Neuronal stem cell (in vitro differentiated cells): ENCODE measurements around the gene LMF1.
A peak's percentile ranks its signal among the peaks of the same experiment; 100 is the strongest.

Source experiments
- DNase-seq: peaks from one replicate; pipeline ENCODE4 v3.0.0-alpha.2; 2013; ENCODE audit warnings: low spot score
- H2AFZ ChIP-seq: one replicate; pipeline ENCODE4 v1.6.1; 2013; ENCODE audit warnings: mild to moderate bottlenecking, low read length, inconsistent platforms
- H2AK5ac ChIP-seq: 2 replicates; pipeline ENCODE4 v1.6.1; 2013; ENCODE audit warnings: low read depth, mild to moderate bottlenecking, inconsistent platforms, low read length, moderate library complexity, mixed read lengths
- H2BK120ac ChIP-seq: 2 replicates; pipeline ENCODE4 v1.6.1; 2013; ENCODE audit warnings: low read depth, mild to moderate bottlenecking, inconsistent platforms, low read length, moderate library complexity, mixed read lengths
- H2BK12ac ChIP-seq: one replicate; pipeline ENCODE4 v1.6.1; 2013; ENCODE audit warnings: low read length, inconsistent platforms
- H2BK15ac ChIP-seq: 2 replicates; pipeline ENCODE4 v1.6.1; 2013; ENCODE audit warnings: mild to moderate bottlenecking, low read length, inconsistent platforms, mixed read lengths
- H2BK5ac ChIP-seq: one replicate; pipeline ENCODE4 v1.6.1; 2013; ENCODE audit warnings: inconsistent platforms, mild to moderate bottlenecking, low read length, moderate library complexity
- H3K14ac ChIP-seq: one replicate; pipeline ENCODE4 v1.6.1; 2013; ENCODE audit warnings: low read length, inconsistent platforms
- H3K18ac ChIP-seq: 2 replicates; pipeline ENCODE4 v1.6.1; 2013; ENCODE audit warnings: low read length, inconsistent platforms
- H3K23ac ChIP-seq: 2 replicates; pipeline ENCODE4 v1.6.1; 2013; ENCODE audit warnings: low read depth, mild to moderate bottlenecking, mixed read lengths, low read length, inconsistent platforms; ENCODE audit not compliant: poor library complexity
- H3K27ac ChIP-seq: replicated peaks from 3 replicates; pipeline ENCODE4 v1.5.1; 2013; ENCODE audit warnings: low read length, inconsistent platforms
- H3K27me3 ChIP-seq, 3 experiments: 2 replicates each; pipeline ENCODE4 v1.6.1; 2013; ENCODE audit warnings: low read length in 3 of 3, mild to moderate bottlenecking in 2 of 3, inconsistent platforms in 1 of 3, low read depth in 1 of 3, mixed read lengths in 1 of 3, moderate library complexity in 1 of 3; ENCODE audit not compliant: control insufficient read depth in 3 of 3, insufficient read depth in 3 of 3
- H3K36me3 ChIP-seq, 2 donors: replicated peaks in 1 of 2; 2 replicates each; pipeline ENCODE4 v1.6.1; 2013; ENCODE audit warnings: low read length in 2 of 2; ENCODE audit not compliant: control insufficient read depth in 2 of 2, insufficient read depth in 2 of 2
- H3K4ac ChIP-seq: 2 replicates; pipeline ENCODE4 v1.6.1; 2013; ENCODE audit warnings: inconsistent platforms, mild to moderate bottlenecking, low read length, moderate library complexity
- H3K4me1 ChIP-seq, 2 donors: 1 replicate in 1 of 2; 2 replicates in 1 of 2; pipeline ENCODE4 v1.6.1; 2013; ENCODE audit warnings: low read length in 2 of 2, low read depth in 1 of 2; ENCODE audit not compliant: control insufficient read depth in 2 of 2, insufficient read depth in 1 of 2
- H3K4me2 ChIP-seq: one replicate; pipeline ENCODE4 v1.6.1; 2013; ENCODE audit warnings: mild to moderate bottlenecking, low read length, inconsistent platforms; ENCODE audit not compliant: insufficient read depth, poor library complexity, severe bottlenecking
- H3K4me3 ChIP-seq, 2 donors: 2 replicates each; pipeline ENCODE4 v1.5.1; 2013; ENCODE audit warnings: low read length in 2 of 2, mild to moderate bottlenecking in 2 of 2, inconsistent platforms in 1 of 2, moderate library complexity in 1 of 2
- H3K79me1 ChIP-seq: one replicate; pipeline ENCODE4 v1.6.1; 2013; ENCODE audit warnings: low read depth, mild to moderate bottlenecking, inconsistent platforms, low read length, moderate library complexity
- H3K9ac ChIP-seq: one replicate; pipeline ENCODE4 v1.6.1; 2013; ENCODE audit warnings: mild to moderate bottlenecking, low read depth, low read length, inconsistent platforms; ENCODE audit not compliant: poor library complexity
- H3K9me3 ChIP-seq, 2 donors: replicated peaks in 1 of 2; 2 replicates each; pipeline versions ENCODE3 to v1.6.1; 2013; ENCODE audit warnings: low read length in 2 of 2, mild to moderate bottlenecking in 2 of 2, inconsistent platforms in 1 of 2, low read depth in 1 of 2, mixed read lengths in 1 of 2, moderate library complexity in 1 of 2; ENCODE audit not compliant: control insufficient read depth in 2 of 2, insufficient read depth in 1 of 2
- H4K8ac ChIP-seq: one replicate; pipeline ENCODE4 v1.6.1; 2013; ENCODE audit warnings: low read depth, mild to moderate bottlenecking, inconsistent platforms, low read length, moderate library complexity
- H4K91ac ChIP-seq: one replicate; pipeline ENCODE4 v1.6.1; 2013; ENCODE audit warnings: low read length, low read depth, mild to moderate bottlenecking, inconsistent platforms; ENCODE audit not compliant: poor library complexity
- WGBS, 2 donors: extraction: QIAGEN DNeasy Blood & Tissue Kit; methylation state at CpG; one replicate each; pipeline ENCODE4 v1.1.7; 2013; ENCODE audit warnings: missing lambda C conversion rate in 2 of 2, mixed read lengths in 1 of 2; ENCODE audit not compliant: insufficient read length in 2 of 2, insufficient replicate concordance in 1 of 2; ENCODE audit errors: extremely low coverage in 2 of 2; 5-methylcytosine and 5-hydroxymethylcytosine counted together

The LMF1 gene

GRCh38 chr16:937723-938122, 33.1 kb downstream of the LMF1 start:
- Histone ChIP-seq H2BK15ac (no peak overlapping the region), H3K4me3 (no peak overlapping the region), H3K79me1 (no peaks in the 10 kb centered on the region), H2BK120ac (no peak overlapping the region), H4K8ac (no peak overlapping the region), H3K18ac (no peak overlapping the region), H3K9ac (no peak overlapping the region), H2BK12ac (no peak overlapping the region), H3K9me3 (peaks cover 4 to 26% of the 10 kb centered on the region in 2 donors), H3K36me3 (peaks cover 1 to 3% of the 10 kb centered on the region in 2 donors), H2BK5ac (no peak overlapping the region), H3K14ac (no peak overlapping the region), H3K4me1 (no peaks in the 10 kb centered on the region), H3K27me3 (no peaks in the 10 kb centered on the region), H3K27ac (no peak overlapping the region), H3K4me2 (no peak overlapping the region), H2AK5ac (no peak overlapping the region), H3K4ac (no peak overlapping the region), H2AFZ (no peak overlapping the region), H4K91ac (no peak overlapping the region), H3K23ac (peak overlapping the region; percentile 85)
- DNase-seq: no peak
- WGBS, 2 donors: no CpG with 5 or more reads among the region's 6 CpGs

DNA sequence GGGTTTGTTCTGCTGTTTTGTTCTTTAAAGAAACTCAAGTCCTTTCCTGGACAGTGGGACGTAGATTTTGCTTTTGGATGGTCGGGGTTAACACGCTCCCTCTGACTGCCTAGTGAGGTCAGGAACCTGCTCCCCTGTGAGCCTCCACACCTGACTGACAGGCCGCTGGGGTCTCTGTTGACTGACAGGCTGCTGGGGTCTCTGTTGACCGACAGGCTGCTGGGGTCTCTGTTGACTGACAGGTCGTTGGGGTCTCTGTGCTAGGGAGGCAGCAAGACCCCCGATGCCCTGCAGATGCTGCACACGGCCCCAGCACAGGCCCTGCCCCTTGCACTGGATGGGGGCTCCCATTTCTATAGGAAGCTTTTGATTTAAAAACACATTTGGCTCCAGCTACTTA, 33.5 kb downstream of the LMF1 start:
- Histone ChIP-seq H2BK5ac (no peak overlapping the region), H3K14ac (no peak overlapping the region), H3K27me3 (no peaks in the 10 kb centered on the region), H2BK15ac (no peak overlapping the region), H3K18ac (no peak overlapping the region), H2AFZ (no peak overlapping the region), H3K79me1 (no peaks in the 10 kb centered on the region), H3K4me1 (no peaks in the 10 kb centered on the region), H3K36me3 (peaks cover 2 to 3% of the 10 kb centered on the region in 2 donors), H3K4me2 (no peak overlapping the region), H2BK12ac (no peak overlapping the region), H4K8ac (no peak overlapping the region), H4K91ac (no peak overlapping the region), H3K4ac (no peak overlapping the region), H2AK5ac (no peak overlapping the region), H2BK120ac (no peak overlapping the region), H3K9ac (no peak overlapping the region), H3K23ac (no peak overlapping the region), H3K27ac (no peak overlapping the region), H3K4me3 (no peak overlapping the region), H3K9me3 (peaks cover 4 to 22% of the 10 kb centered on the region in 2 donors)
- WGBS, 2 donors: no CpG with 5 or more reads among the region's 8 CpGs
- DNase-seq: no peak

DNA sequence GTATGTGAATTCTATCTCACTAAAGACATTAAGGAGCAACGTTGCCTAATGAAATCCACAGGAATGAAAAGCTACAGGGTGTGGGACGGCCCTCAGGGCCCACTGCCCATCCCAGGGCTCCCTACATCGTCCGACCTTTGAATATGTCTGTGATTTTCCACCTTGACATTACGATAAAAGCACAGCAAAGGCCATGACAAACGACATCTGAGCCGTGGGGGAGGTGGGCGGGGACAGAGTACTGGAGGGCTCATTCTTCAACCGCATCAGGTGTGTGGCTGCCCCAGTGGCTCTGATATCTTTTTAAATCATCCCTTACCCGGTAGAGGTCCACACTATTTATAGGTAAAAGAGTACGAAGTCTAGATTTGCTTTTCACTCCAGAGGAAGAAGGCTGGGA, 35.1 kb downstream of the LMF1 start:
- DNase-seq: no peak
- Histone ChIP-seq H3K18ac (no peak overlapping the region), H3K4me2 (no peak overlapping the region), H3K79me1 (no peaks in the 10 kb centered on the region), H2BK15ac (no peak overlapping the region), H3K4ac (no peak overlapping the region), H3K4me3 (no peak overlapping the region), H2AK5ac (no peak overlapping the region), H2BK120ac (no peak overlapping the region), H3K14ac (no peak overlapping the region), H4K91ac (no peak overlapping the region), H4K8ac (no peak overlapping the region), H2AFZ (no peak overlapping the region), H3K23ac (no peak overlapping the region), H3K27ac (no peak overlapping the region), H3K36me3 (peaks cover 2 to 3% of the 10 kb centered on the region in 2 donors), H3K4me1 (peaks cover 5% of the 10 kb centered on the region in 2 donors), H3K27me3 (no peaks in the 10 kb centered on the region), H2BK12ac (no peak overlapping the region), H3K9me3 (peaks cover 0 to 7% of the 10 kb centered on the region in 2 donors), H2BK5ac (no peak overlapping the region), H3K9ac (no peak overlapping the region)
- WGBS, 2 donors: no CpG with 5 or more reads among the region's 11 CpGs

- Histone ChIP-seq H2BK12ac (no peak overlapping the region), H3K4me3 (no peak overlapping the region), H3K4me2 (no peak overlapping the region), H3K18ac (no peak overlapping the region), H2BK15ac (no peak overlapping the region), H3K23ac (no peak overlapping the region), H2AK5ac (no peak overlapping the region), H3K4me1 (peaks cover 5% of the 10 kb centered on the region in 2 donors), H3K36me3 (peaks cover 2 to 3% of the 10 kb centered on the region in 2 donors), H3K27ac (no peak overlapping the region), H3K4ac (no peak overlapping the region), H3K14ac (no peak overlapping the region), H2BK5ac (no peak overlapping the region), H4K8ac (no peak overlapping the region), H3K9me3 (no peaks in the 10 kb centered on the region), H4K91ac (no peak overlapping the region), H2AFZ (no peak overlapping the region), H3K9ac (no peak overlapping the region), H2BK120ac (no peak overlapping the region), H3K27me3 (no peaks in the 10 kb centered on the region), H3K79me1 (no peaks in the 10 kb centered on the region)
- WGBS, 2 donors: no CpG with 5 or more reads among the region's 10 CpGs
- no peak for DNase-seq
These were observed 36.6 kb downstream of the LMF1 start for GRCh38 chr16:934178-934577.
